Keratinocyte (primary cell): ENCODE measurements around the gene IL17A. TPM values are rescaled to one million over a fixed set of nuclear protein-coding genes. Genes with fewer than 3 reads are reported as not detected.

Source experiments
- DNase-seq: peaks from one replicate; pipeline ENCODE4 v3.0.0-alpha.2; 2011; ENCODE audit warnings: low read depth, missing footprints, low spot score
- FAIRE-seq: peaks from 2 replicates; lab custom pipeline; 2011; peaks lifted over from hg19 to GRCh38; lab: Jason Lieb, UNC
- H2AFZ ChIP-seq: 2 replicates; pipeline ENCODE4 v1.6.0; 2012; ENCODE audit warnings: low read length, control low read depth, inconsistent platforms; ENCODE audit not compliant: control insufficient read depth
- H3K27ac ChIP-seq: 2 replicates; pipeline ENCODE4 v1.5.1; 2011; ENCODE audit warnings: low read length; ENCODE audit not compliant: control insufficient read depth, insufficient read depth
- H3K27me3 ChIP-seq: 3 replicates; pipeline ENCODE4 v1.6.0; 2011; ENCODE audit warnings: low read length; ENCODE audit not compliant: control insufficient read depth, insufficient read depth; ENCODE audit errors: extremely low read depth
- H3K36me3 ChIP-seq, 2 experiments: 2 replicates in 1 of 2; 3 replicates in 1 of 2; pipeline ENCODE4 v1.5.1; 2011; ENCODE audit warnings: low read length in 2 of 2, mild to moderate bottlenecking in 1 of 2; ENCODE audit not compliant: control insufficient read depth in 2 of 2, insufficient read depth in 2 of 2; ENCODE audit errors: extremely low read depth in 1 of 2
- H3K4me1 ChIP-seq: 3 replicates; pipeline ENCODE4 v1.5.1; 2011; ENCODE audit warnings: low read length; ENCODE audit not compliant: control insufficient read depth, insufficient read depth; ENCODE audit errors: extremely low read depth
- H3K4me2 ChIP-seq: 3 replicates; pipeline ENCODE4 v1.6.0; 2011; ENCODE audit warnings: low read depth, low read length; ENCODE audit not compliant: control insufficient read depth, insufficient read depth; ENCODE audit errors: extremely low read depth
- H3K4me3 ChIP-seq, 3 experiments: fragments of 200-600 bp in 1 of 3; sonication (generic) in 1 of 3; 2 replicates in 2 of 3; 3 replicates in 1 of 3; pipeline ENCODE4 v1.5.1; 2011 to 2016; ENCODE audit warnings: low read length in 3 of 3, mild to moderate bottlenecking in 3 of 3, control low read depth in 2 of 3, inconsistent platforms in 1 of 3, low read depth in 1 of 3, mixed read lengths in 1 of 3, mixed run types in 1 of 3, moderate library complexity in 1 of 3; ENCODE audit not compliant: control insufficient read depth in 2 of 3, insufficient read depth in 2 of 3; ENCODE audit errors: extremely low read depth in 1 of 3
- H3K79me2 ChIP-seq: 2 replicates; pipeline ENCODE4 v1.6.0; 2012; ENCODE audit warnings: low read length; ENCODE audit not compliant: control insufficient read depth, insufficient read depth
- H3K9ac ChIP-seq: 3 replicates; pipeline ENCODE4 v1.6.0; 2011; ENCODE audit warnings: low read length; ENCODE audit not compliant: control insufficient read depth, insufficient read depth; ENCODE audit errors: extremely low read depth
- H3K9me1 ChIP-seq: 3 replicates; pipeline ENCODE4 v1.6.0; 2011; ENCODE audit warnings: low read length; ENCODE audit not compliant: control insufficient read depth, insufficient read depth; ENCODE audit errors: extremely low read depth
- H3K9me3 ChIP-seq: 2 replicates; pipeline ENCODE4 v1.5.1; 2012; ENCODE audit warnings: low read depth, low read length; ENCODE audit not compliant: control insufficient read depth
- H4K20me1 ChIP-seq: 3 replicates; pipeline ENCODE4 v1.6.0; 2011; ENCODE audit warnings: low read length; ENCODE audit not compliant: control insufficient read depth, insufficient read depth; ENCODE audit errors: extremely low read depth
- CTCF ChIP-seq, 3 experiments: IDR thresholded peaks in 1 of 3; conservative IDR thresholded peaks in 1 of 3; optimal IDR thresholded peaks in 1 of 3; 2 replicates in 2 of 3; 3 replicates in 1 of 3; pipeline versions ENCODE3 to v1.5.1; 2011; ENCODE audit warnings: low read length in 3 of 3, mild to moderate bottlenecking in 3 of 3, moderate library complexity in 2 of 3, control low read depth in 1 of 3, inconsistent platforms in 1 of 3; ENCODE audit not compliant: insufficient read depth in 2 of 3; ENCODE audit errors: extremely low read depth in 1 of 3
- EZH2 ChIP-seq: IDR thresholded peaks from one replicate; pipeline ENCODE4 v1.6.1; 2012; ENCODE audit warnings: inconsistent platforms, mild to moderate bottlenecking, low read length, moderate library complexity
- dilution Hi-C: fragments of 300-500 bp; cut with MboI; formaldehyde crosslinking; loops from one replicate; pipeline ENCODE4 v1.7.0; 2020; ENCODE audit warnings: low sequenced_read_pairs; ENCODE audit not compliant: extremely low pct_ligation_motif_present
- polyA plus RNA-seq, 5 experiments: library from polyadenylated mRNA; depleted of rRNA in 3 of 5; stranded (reverse) in 3 of 5; stranded (forward) in 1 of 5; unstranded in 1 of 5; fragments of >200 nt; gene quantifications; 1 replicate in 1 of 5; 2 replicates in 3 of 5; 3 replicates in 1 of 5; pipeline versions ENCODE4 v1.2.1 to v1.2.3, GENCODE V29; 2011 to 2012; ENCODE audit warnings: missing spikeins in 2 of 5, low read depth in 1 of 5, low replicate concordance in 1 of 5

Gene IL17A
- polyA plus RNA-seq, 1 donor (not counting 4 experiments of a cell fraction or from before 2014, with no cell fraction given), result not detected

- no peaks in the 10 kb centered on the region for H4K20me1 ChIP-seq
- no peaks in the 10 kb centered on the region for H3K36me3 ChIP-seq
- no peak overlapping the region for H3K4me2 ChIP-seq
- H3K9me3 ChIP-seq, result no peaks in the 10 kb centered on the region
- H3K4me1 ChIP-seq, result no peaks in the 10 kb centered on the region
- no peaks in the 10 kb centered on the region for H3K9me1 ChIP-seq
- no peak for FAIRE-seq
- no peaks in the 10 kb centered on the region for H3K27me3 ChIP-seq
- H3K4me3 ChIP-seq, result no peak overlapping the region
- no peak for TF ChIP-seq EZH2
- no peak for TF ChIP-seq CTCF (optimal IDR thresholded peaks at IDR 0.05 in 1 of 3, IDR thresholded peaks at IDR 0.05 in 1 of 3, conservative IDR thresholded peaks at IDR 0.05 in 1 of 3; ENCODE audit: extremely low read depth in 1 of 3, insufficient read depth in 2 of 3, low read length in 3 of 3)
- no peak overlapping the region for H3K27ac ChIP-seq
- H3K79me2 ChIP-seq, result no peaks in the 10 kb centered on the region
- H3K9ac ChIP-seq, result no peak overlapping the region
- dilution Hi-C loops, result no loop called here
- no peak for DNase-seq
- no peak overlapping the region for H2AFZ ChIP-seq
These were observed 39.2 kb upstream of the IL17A start for GRCh38 chr6:52146851-52147445.

- H3K79me2 ChIP-seq, result no peaks in the 10 kb centered on the region
- FAIRE-seq (no peak), DNase-seq (no peak)
- H3K9ac ChIP-seq, result no peak overlapping the region
- dilution Hi-C loops, result no loop called here
- no peaks in the 10 kb centered on the region for H3K9me3 ChIP-seq
- H3K4me2 ChIP-seq, result no peak overlapping the region
- no peak overlapping the region for H2AFZ ChIP-seq
- no peak overlapping the region for H3K4me3 ChIP-seq
- TF ChIP-seq CTCF (optimal IDR thresholded peaks at IDR 0.05 in 1 of 3, IDR thresholded peaks at IDR 0.05 in 1 of 3, conservative IDR thresholded peaks at IDR 0.05 in 1 of 3; ENCODE audit: extremely low read depth in 1 of 3, insufficient read depth in 2 of 3, low read length in 3 of 3) (no peak), EZH2 (no peak)
- H3K9me1 ChIP-seq, result no peaks in the 10 kb centered on the region
- no peaks in the 10 kb centered on the region for H4K20me1 ChIP-seq
- no peaks in the 10 kb centered on the region for H3K4me1 ChIP-seq
- H3K36me3 ChIP-seq, result no peaks in the 10 kb centered on the region
- H3K27ac ChIP-seq, result no peak overlapping the region
- no peaks in the 10 kb centered on the region for H3K27me3 ChIP-seq
These were observed 37.1 kb upstream of the IL17A start for GRCh38 chr6:52149076-52149475.
